HG03457 (cell line): ENCODE measurements around the gene PAPLN.

Experiments
- ATAC-seq: cut with Tn5 transposase; IDR thresholded peaks from one replicate; pipeline ENCODE4 v1.9.1; 2021; ENCODE audit warnings: moderate number of reproducible peaks; ENCODE audit not compliant: unreplicated experiment

Gene PAPLN

DNA sequence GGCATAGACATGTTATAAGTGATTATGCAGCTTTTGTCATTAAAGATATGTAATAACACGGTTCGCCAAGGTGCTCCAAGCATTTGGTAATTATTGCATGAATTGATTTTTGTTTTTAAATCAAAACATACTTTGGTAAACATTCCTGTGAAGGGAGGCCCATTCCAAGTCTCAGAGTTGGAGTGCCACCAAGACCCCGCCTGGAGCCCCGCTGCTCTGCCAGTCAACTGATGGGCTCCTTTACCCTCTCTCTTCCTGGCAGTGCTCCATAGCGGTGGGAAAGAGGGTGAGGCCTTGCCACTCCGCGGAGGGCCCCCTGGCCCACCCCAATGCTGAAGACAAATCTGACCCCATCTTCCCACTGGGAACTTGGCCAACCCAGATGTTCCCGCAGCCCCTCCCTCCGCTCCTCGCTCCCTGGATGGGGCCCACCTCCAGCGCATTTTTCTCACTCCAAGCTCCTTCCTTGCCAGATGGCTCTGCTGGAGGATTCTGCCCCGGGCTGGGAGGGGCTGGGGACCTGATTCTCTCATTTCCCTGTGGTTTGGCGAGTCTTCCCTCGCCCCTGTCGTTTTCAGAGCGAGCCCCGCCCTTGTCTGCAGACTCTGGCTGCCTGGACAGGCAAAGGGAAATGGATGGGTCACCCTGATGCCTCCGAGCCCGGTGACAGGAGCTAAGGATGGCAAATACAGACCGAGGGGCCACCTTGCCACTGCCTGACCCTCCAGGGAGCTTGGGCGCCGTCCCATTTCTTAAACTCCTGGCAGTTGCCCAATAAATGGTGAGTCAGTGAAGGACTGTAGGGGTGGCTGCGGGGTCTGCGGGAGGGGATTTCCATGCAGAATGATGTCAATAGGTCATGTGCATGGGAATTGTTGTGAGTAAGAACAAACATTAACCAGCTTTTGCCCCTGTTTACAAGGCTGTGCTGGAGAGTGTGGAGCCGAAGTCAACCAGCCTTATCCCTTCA, 9.2 kb upstream of the PAPLN start:
- no peak for ATAC-seq

DNA sequence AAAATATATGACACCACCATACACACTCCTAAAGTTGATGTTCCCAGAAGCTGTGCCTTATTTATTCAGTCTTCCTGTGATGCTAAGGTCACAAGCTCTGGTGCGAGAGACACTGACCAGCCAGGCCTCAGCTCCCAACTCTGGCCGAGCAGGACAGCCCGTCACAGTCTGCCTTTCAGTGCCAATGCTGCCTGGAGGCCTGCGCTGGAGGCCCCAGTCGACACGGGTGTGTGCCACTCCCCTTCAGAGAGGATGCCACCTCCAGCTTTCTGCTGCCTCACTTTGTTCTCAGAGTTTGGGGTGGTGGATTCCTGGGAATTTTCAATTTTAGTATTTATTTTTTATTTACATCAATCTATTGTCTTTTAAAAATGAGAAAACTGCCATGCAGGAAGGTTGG, 7.3 kb upstream of the PAPLN start:
- no peak for ATAC-seq

DNA sequence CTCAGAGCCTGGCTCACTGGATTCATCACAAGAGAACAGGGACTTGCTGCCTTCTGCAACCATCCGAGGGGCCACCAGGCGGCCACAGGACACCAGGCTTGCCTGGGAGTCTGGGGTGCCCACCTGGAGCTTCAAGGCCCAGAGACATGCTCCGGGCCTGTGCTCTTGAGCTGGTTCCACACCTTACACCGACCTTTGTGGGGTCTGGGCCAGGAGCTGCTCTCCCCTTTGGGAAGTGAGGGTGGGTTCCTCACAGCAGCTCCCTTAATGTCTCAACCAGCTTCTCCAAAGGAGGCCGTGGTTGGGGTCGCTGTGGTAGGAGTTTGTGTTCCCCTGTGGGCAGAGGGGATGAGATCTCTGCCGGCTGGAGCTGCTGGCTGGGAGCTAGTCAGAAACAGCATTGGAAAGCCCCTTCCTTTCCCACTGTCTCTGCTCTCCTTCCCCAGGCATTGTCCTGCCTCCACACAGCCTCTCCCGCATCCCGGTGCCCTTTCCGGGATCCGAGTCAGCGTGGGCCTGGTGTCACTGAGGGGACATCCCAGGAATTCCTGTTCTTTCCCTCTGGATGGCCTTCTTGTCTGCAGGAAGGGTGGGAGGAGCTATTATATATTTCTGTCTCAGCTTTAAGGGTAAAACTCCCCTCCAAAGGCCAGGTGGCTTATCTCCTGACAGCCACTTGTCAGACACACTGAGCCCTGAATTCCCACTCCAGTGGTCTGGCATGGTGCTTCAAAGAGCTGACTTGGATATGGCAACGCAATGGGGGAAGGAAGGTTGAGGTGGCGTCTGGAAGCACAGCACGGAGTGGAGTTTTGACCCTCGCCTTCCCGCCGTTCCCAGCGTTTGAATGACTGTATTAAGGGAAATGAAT, 5.1 kb upstream of the PAPLN start:
- ATAC-seq, result no peak

DNA sequence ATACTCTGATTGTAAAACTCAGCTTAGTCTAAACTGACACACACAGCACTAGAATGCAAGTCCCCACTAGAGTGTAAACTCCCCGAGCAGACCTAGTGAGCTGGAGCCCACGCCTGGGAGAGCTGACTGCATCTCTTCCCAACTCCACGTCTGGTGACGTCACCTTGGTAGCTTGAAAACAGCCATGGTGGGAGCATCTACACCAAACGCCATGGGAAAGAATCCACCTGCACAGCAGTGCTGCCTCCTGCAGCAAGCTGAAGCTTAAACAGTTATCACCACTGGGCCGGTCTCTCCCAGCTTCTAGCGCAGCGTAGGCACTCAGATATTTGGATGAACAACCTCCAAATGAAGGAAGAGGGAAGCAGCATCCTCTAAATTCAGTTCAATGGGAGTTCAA, 4.3 kb upstream of the PAPLN start:
- ATAC-seq, result no peak

DNA sequence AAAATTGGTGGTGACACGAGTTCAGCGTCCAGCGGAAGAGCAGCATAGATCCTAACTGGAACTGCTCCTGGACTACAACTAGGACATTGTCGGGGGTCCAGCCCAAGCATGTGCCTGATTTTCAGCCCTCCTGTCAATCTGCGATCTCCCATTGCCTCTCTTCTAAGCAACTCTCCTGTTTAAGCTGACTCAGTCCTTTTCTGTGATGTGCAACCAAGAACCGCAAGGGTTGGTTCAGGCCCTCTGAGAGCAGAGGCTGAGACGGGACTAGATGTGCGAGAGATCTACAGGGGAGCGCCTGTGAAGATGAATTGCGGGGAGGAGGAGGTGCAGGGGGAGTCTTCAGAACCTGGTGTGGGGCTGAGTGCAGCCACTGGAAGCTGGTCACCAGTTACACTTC, 3.7 kb upstream of the PAPLN start:
- no peak for ATAC-seq

DNA sequence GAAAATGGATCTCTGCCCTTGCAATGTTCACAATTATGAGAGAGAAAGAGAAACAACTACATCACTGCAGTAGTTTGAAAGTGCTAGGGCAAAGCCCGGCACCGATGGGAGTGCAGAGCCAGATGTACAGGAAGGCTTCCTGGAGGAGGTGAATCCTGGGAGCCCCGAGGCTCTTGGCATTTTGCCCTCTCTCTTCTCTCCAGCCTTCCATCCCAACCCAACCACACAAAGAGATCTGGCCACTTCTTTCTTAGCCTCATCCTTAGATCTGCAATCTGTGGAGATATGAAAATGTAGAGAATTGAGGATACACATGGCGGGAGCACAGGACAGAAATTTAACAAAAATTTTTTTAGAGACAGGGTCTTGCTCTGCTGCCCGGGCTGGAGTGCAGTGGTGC, 3.3 kb upstream of the PAPLN start:
- no peak for ATAC-seq

DNA sequence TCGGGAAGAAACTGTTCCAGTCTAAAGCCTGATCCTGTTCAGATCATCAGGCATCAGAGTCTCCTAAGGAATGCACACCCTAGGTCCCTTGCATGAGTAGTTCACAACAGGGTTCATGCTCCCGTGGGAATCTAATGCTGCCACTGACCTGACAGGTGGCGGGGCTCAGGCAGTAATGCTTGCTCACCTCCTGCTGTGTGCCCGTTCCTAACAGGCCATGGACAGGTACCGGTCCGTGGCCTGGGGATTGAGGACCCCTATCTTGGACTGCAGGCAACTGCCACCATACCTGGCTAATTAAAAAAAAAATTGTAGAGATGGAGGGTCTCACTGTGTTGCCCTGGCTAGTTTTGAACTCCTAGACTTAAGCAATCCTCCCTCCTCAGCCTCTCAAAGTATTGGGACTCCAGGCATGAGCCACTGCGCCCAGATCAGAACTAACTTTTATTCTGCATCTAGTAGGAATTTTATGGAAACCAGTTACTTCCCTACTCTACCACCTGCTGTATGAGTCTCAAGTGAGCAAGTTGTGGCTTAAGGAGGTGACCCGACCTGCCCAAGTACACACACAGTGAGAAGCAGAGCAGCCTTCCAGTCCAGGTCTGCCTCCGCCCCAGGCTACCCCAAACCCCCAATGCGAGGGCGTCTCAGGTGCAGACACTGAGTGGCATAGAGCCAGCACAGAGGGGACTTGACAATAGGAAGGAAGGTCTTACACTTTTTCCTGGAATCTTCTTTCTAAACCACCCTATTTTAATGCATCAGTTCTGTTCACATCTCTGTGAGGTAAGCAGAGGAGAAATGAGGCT, 2.5 kb upstream of the PAPLN start:
- no peak for ATAC-seq

DNA sequence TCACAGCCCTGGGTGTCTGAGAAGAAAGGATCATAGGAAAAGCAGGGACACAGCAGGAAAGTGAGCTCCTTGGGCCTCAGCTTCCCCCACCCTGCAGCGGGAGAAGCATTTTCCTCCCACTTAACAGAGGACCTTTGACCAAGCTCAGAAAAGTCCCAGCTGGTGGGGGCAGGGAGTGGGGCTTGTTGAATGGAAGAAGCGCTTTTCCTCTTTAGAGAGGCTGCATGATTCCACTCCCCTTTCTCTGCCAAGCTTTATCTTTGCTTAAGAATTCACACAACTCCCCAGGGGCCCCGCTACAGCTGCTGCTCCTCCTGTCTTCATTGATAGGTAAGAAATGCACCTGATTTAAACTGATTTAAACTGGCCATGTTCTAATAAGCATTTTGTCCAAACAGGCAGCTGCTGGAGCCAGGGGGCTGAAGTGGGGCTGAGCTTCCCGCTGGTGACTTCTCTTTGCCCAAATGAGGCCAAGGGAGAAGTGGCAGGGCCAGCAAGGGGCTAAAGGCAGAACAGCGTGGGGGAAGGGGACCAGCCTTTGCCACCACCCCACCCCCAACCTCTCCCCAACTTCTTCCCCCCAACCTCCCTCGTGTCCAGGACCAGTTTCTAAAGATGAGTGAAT, 1.7 kb upstream of the PAPLN start:
- no peak for ATAC-seq

DNA sequence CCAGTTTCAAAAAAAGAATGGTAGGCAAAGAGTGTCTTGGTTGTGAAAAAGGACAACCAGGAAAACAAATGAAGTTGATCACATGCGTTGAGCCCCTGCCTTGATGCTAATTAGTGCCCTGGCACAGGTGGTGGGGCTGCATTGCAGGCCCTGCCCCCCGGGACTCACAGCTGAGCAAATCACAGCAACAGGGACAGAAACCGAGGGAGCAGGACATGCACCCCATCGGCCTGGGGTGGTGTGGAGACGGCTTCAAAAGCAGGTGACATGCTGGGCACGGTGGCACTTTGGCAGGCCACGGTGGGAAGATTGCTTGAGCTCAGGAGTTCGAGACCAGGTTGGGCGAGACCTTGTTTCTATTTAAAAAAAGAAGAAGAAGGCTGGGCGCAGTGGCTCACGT, 1.1 kb upstream of the PAPLN start:
- ATAC-seq, result no peak

DNA sequence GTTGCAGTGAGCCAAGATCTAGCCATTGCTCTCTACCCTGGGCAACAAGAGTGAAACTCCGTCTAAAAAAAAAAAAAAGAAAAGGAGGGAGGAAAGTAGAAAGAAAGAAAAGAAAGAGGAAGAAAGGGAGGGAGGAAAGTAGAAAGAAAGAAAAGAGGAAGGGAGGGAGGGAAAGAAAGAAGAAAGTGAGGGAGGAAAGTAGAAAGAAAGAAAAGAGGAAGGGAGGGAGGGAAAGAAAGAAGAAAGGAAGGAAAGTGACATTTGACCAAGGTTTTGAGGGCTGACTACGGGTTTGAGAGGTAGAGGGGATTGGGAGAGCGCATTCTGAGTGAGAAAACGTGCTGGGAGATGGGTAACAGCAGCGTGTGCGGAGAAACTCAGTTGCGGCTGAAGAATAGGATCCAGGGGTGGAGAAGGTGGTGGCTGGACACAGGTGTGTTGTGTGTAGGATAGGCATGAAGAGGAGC, 521 bp upstream of the PAPLN start:
- no peak for ATAC-seq

DNA sequence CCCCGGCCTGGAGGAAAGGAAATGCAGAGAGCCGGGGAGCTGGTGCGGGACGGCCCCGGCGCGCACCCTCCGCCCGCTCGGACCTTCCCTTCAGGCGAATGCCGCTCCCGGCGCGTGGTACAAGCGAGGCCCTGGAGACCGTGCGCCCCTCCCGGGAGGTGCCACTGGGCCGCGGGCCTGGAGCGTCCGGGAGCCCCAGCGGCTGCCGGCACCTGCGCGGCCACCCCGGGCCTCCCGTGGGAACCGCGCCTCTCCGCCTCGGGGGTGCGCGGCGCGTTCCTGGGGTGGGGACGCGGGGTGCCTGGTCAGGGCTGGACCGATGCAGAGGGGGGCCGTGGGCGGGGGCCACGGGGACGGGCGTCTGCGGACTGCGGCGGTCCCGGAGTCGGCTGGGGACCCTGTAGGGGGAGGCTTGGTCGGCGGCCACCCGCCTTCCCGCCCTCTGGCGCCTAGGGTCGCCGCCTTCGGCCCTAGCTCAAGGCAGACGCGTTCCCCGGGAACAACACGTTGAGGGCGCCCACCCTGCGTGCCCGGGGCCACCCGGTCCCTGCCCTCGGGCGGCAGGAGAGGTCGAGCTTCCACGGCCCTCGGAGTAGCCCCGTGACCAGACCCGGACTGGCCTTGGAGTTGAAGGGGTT, 599 bp downstream of the PAPLN start:
- no peak for ATAC-seq

DNA sequence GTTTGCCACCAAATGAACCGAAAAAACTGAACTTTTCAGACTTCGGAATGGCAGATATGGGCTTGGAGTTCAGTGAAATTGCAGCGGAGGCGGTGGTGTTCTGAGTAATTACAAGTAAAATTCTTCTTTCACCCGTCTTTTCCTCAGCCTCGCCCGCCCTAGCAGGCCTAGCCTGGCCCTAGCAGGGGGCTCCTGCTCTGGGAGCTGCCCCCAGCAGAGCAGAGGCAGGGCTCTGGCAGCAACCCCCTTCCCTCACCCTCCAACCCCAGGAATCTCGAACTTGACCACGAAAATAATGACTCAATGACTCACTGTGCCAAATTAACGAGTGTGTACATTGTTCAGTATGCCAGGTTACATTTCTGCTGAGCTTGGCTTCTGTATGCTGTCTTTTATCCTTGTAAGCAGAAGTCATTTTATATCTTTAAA, 1.1 kb downstream of the PAPLN start:
- ATAC-seq, result no peak

DNA sequence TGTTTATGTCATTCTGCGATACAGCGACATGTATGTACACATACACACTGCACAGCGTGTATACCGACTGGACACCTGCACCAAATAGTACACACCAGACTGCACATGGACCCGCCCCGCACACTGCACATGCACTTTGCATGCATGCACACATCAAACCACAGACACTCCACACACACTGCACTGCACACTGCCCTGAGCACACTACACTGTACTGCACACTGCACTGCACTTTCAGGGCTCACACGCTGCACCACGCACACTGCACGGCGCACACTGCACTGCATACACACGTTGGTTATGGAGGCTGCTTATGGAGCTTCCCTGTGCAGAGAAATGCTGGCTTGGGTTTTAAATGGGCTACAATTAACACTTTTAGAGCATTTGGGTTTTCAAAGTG, 1.6 kb downstream of the PAPLN start:
- ATAC-seq, result no peak

DNA sequence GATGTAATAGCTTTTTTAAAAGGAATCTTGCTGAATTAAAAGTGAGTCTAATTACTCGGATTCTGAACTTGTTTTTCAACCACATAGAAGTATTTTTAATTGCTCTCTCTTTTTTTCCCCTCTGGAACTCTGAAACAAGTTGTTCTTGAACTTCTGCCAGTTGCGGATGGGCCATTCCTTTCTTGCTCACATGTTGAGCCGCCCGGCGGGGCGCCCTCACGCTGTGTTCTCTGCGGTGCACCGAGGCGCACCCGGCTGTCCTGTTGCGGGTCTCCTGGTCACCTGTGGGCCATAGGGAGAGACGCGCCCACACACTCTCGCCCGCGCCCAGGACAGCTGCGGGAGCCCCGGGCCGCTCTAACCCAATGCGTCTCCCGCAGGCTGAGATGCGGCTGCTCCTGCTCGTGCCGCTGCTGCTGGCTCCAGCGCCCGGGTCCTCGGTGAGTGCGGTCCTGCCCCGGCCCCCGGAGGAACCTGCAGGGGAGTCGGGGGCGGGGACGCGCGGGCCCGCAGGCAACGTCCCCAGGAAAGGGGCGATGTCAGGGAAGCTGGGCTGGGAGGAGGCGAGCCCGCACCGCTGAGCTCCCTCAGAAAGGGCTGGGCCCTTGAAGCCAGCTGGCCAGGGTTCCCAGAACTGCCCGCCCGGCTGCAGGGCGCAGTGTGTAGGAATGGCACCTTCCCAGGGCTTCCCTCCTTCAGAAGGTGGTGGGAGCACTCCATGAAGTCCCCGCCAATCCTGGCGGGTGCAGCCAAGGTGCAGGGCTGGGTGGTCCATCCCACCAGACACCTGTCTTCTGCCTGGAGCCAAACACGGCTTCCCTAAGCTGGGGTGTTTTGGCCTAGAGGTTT, 2.3 kb downstream of the PAPLN start:
- no peak for ATAC-seq

DNA sequence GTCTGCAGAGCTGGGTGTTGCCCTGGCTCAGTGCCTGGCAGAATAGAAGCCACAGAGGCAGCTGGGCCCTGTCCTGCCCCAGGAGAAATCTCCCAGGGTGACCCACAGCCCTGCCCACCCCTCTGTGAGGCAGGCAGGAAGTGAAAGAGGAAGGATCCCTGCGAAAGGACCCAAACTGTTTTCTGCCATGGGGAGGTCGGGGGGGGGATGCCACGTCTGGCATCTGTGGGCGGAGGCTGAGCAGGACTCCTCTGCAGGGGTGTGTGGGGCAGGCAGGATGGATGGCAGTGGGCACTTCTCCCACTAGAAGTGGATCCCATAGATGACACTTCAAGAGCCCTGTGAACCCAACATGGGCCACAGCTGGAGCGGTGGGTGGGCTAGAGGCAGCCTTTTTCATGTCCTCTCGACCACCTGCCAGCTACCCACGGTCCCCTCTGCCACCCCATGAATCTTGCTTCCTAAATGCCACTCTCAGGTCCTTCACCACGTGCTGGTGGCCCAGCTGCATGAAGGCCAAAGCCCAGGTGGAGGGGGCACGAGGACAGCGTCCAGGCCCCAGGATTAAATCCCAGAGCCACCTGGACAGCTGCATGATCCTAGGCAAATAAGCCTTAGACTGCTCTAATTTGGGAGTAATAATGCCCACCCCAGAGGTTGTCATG, 3.6 kb downstream of the PAPLN start:
- ATAC-seq, result no peak

DNA sequence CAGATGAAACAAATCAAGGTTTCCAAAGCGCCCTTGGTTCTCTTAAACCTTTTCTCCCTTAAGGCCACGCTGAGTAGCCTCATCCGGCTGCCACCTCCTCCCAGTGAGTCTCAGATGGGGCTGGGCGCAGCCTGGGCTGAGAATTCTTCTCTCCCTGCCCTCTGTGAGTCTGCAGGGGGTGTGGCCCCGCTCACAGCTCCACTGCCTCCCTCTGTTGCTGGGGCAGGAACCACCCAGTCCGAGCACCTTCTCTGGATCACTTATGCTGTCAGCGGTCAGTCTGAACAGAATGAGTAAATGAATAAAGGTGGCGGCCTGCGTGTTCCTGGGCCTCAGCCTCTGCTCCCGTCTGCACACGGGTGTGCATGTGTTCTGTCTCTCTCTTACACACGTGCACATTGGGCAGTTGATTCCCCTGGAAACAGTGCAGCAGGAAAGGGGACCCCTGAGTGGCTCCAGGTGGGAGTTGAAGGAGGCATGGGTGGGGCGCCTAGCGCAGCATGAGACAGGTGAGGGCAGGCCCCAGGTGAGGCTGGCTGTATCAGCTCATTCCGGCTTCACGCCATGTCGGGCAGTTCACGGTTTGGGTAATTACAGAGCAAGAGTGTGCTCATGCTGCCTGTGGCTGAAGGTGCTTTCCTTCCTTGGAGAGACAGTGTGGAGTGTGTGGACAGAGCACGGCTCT, 4.3 kb downstream of the PAPLN start:
- ATAC-seq, result no peak

DNA sequence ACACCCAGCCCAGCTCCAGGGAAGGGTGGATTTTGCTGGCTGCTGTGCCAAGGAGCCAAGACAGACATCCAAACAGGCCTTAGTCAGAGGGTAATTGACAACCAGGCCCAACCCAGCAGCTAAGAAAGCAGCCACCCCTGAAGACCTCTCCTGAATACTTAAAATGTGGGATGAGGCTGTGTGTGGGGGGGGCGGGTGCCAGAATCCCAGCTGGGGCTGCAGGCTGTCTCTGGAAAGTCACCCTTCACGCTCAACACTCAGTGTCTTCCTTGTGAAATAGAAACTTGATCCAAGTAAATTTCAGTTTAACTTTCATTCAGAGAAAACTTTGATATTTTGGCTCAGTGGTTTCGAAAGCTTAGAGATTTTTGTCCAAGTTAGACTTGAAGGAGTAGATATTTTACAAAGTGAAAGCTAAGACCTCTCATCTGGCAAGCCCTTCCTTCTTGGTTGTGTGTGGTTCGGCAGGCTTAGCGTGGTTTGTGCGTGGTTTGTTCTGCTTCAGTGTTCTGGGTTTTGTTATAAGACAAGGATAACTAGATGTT, 5.1 kb downstream of the PAPLN start:
- ATAC-seq, result no peak

DNA sequence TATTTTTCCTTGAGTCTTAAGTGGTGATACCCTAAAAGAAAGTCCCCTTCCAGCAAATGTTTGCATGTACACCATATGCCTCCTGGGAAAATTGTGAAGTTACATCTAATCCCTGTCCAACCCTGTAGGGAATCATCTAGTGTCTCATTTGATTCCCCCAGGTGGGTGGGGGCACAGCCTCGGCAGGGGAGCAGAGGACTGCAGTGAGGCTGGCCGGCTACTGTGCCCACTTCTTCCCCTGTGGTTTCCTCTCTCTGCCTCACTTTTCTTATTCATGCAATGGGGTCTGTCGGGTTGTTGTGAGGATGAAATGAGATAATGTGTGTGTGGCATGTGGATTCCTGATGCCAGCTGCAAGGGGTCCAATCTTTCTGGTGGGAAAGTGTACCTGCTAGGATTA, 6.0 kb downstream of the PAPLN start:
- no peak for ATAC-seq
